ENCODE results near the gene UBAC2. TPM values are rescaled to one million over a fixed set of nuclear protein-coding genes. Genes with fewer than 3 reads are reported as not detected.

Gene UBAC2
- total RNA-seq, 1 experiment from 2014 or later, result 54.7 TPM

- DNase-seq (ENCODE audit: low read depth), result no peak
Observed at GRCh38 chr13:99433543-99434075, 233.0 kb downstream of the UBAC2 start.

GRCh38 chr13:99434258-99434788 lies 233.7 kb downstream of the UBAC2 start:
- no peak for DNase-seq (ENCODE audit: low read depth)

GRCh38 chr13:99435116-99435515 lies 234.5 kb downstream of the UBAC2 start:
- DNase-seq (ENCODE audit: low read depth), result no peak

GRCh38 chr13:99435998-99436397 lies 235.3 kb downstream of the UBAC2 start:
- DNase-seq (ENCODE audit: low read depth), result no peak

Other genes starting within 250 kb of the UBAC2 start
- 69.2 and 100 TPM in 2 replicates for gene DOCK9, start 222.8 kb upstream of the UBAC2 start, total RNA-seq (2014; rRNA removed)
- gene GPR18, start 57.5 kb downstream of the UBAC2 start, total RNA-seq (2014; rRNA removed), result not detected in 2 replicates
- 0.11 TPM in 1 of 2 replicates, not detected in the other for gene GPR183, start 106.5 kb downstream of the UBAC2 start, total RNA-seq (2014; rRNA removed)